COLO829 (cell line): ENCODE data around the gene SLF2.
A peak's percentile ranks its signal among the peaks of the same experiment; 100 is the strongest.

ENCODE experiments used
- DNase-seq: peaks from one replicate; pipeline ENCODE4 v3.0.0; 2012; ENCODE audit warnings: low spot score

SLF2 gene

DNA sequence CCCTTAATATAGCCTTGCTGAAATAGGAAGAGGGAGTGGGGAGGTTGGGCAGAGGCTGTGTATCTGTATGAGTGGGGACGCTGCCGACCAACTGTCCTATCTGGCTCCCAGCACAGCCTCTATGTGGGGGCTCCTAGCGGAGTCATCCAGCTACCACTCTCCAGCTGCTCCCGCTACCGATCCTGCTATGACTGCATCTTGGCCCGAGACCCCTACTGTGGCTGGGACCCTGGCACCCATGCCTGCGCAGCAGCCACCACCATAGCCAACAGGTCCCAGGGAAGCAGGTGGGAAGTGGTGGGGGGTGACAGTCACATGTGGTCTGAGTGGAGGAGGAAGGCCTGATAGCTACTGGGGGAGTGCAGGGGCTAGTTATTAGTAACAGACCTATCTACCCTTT lies 67.9 kb downstream of the SLF2 start:
- DNase-seq, result no peak

GRCh38 chr10:100981178-100981772 lies 68.5 kb downstream of the SLF2 start:
- DNase-seq, result no peak

GRCh38 chr10:100982916-100983830 lies 70.4 kb downstream of the SLF2 start:
- no peak for DNase-seq

DNA sequence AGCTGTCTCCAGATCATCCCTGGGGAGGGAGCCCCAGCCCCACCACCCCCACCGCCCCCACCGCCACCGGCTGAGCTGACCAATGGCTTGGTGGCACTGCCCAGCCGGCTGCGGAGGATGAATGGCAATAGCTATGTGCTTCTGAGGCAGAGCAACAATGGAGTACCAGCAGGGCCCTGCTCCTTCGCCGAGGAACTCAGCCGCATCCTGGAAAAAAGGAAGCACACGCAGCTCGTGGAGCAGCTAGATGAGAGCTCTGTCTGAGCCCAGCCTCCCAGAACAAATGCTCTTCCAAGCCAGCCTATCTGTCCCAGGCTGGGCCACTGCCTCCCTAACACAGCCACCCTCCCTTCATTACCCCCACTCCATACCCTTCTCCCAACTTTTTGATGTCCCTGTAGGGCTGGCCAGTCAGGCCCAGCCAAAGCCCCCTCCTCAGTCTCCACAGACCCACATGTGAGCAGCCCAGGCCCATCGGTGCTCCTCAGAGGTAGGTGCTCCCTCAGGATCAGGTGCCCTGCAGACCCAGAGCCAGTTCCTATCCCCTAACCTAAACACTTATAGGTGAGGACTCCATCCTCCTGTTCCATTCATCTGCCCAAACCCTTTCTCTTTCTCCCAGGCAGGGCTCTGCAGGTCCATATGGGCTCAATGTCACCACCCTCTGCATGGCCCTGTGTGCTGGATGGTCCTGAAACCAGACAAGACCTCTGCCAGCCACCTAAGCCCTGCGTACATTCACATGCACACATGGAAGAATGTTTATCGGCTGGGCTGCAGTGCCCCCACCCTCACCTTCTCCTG lies 71.3 kb downstream of the SLF2 start:
- DNase-seq, result no peak

DNA sequence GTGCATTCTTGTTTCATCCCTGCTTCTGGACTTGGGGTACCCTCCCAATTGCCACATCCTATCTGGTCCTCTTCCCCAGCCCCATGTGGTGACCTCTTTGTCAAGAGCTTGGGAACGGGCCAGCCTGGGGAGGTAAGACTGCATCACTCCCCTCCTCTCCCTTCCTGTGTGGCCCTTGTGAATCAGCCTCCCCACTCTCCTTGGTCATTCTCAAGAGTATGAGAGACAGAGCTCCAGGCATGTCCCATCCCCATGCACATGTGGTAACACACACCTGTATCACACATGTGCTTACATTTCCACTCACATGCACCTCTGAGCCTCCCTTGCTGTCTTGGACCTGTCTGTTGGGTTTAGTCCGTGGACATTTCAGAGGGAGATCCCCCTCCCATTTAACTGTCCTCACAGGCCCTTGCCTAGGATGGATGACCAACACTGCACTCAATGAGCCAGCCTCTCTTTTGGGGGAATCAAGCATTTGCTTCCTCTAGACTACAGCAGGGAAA lies 72.0 kb downstream of the SLF2 start:
- no peak for DNase-seq

- no peak for DNase-seq
Measured at GRCh38 chr10:100985336-100985735, 72.6 kb downstream of the SLF2 start.

DNA sequence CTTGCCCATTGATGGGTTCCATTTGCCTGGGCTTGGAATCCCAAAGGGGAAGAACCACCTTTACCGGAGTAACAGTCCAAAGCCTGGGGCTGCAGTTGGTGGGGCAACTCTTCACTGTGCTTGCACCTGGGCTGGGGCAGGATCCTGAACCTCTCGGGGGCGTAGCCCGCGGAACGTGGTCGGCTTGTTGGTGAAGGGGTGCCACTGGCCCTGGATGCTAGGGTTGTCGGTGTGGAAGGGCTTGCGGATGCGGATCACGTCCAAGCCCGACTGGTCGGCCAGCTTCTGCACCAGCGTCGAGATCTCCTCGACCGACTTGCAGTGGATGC lies 73.8 kb downstream of the SLF2 start:
- no peak for DNase-seq

GRCh38 chr10:100986952-100987684 lies 74.4 kb downstream of the SLF2 start, which contains the start of the genes MRPL43 and TWNK:
Gene MRPL43, minus strand, starts transcription at chr10:100987497. Its CDS starts 54 bp downstream, at chr10:100987443.
Gene TWNK, plus strand, starts transcription at chr10:100987543. Its CDS starts 668 bp downstream, at chr10:100988211.
- DNase-seq, result peak; percentile 53

- no peak for DNase-seq
Measured at GRCh38 chr10:100987685-100988049, 74.9 kb downstream of the SLF2 start.

- DNase-seq, result no peak
Measured at GRCh38 chr10:100988166-100988565, 75.4 kb downstream of the SLF2 start.

GRCh38 chr10:100989088-100989487 lies 76.3 kb downstream of the SLF2 start:
- DNase-seq, result no peak

DNA sequence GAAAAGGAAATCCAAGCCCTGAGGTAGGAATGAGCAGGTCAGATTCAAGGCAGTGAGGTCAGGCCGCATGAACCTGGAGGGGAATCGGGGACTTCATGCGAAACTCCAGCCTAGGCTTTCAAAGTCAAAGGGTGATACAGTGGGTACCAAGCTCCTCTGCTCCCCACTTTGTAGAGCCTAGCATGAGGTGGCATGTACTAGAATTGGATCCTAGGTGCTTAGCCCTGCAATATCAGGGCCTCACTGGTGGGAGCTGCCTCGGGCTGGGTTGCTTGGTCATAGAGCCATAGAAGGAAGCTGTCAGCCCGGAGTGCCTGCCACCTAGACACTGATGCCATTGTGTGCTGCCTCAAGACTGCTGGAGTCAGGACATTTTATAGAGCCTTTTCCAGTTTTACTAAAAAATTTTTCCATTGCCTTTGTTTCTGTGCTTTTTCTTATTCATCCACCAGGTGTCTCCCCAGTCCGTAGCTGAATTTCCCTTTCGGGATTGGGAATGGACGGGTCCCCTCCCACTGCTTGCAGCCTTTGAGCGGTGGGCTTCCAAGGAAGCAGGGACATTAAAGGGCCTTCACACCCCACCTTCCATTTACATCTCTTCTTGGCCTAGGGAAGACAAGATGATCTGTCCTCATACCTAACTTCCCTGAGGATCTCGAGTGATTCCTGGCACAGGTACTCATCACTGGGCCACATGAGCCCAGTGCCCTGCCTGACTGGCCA lies 81.4 kb downstream of the SLF2 start:
- no peak for DNase-seq

DNA sequence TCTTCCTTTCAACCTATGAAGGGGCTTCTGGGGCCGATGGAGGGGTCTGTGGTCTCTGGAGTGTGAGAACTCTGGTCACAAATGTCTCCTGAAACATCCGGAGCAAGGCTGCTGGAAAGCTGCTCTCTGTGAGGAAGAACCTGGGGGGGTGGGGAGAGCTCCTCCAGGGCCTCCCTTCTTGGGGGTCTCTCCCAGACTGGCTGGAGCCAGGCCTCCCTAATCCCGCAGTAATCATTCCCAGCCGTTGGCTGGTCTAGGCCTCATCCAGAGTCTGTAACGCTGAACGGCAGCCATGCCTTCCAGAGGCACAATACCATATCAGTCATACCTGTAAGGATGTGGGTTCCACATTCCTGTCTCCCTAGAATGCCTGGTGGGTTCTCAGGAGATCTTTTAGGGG lies 82.4 kb downstream of the SLF2 start:
- DNase-seq, result no peak

DNA sequence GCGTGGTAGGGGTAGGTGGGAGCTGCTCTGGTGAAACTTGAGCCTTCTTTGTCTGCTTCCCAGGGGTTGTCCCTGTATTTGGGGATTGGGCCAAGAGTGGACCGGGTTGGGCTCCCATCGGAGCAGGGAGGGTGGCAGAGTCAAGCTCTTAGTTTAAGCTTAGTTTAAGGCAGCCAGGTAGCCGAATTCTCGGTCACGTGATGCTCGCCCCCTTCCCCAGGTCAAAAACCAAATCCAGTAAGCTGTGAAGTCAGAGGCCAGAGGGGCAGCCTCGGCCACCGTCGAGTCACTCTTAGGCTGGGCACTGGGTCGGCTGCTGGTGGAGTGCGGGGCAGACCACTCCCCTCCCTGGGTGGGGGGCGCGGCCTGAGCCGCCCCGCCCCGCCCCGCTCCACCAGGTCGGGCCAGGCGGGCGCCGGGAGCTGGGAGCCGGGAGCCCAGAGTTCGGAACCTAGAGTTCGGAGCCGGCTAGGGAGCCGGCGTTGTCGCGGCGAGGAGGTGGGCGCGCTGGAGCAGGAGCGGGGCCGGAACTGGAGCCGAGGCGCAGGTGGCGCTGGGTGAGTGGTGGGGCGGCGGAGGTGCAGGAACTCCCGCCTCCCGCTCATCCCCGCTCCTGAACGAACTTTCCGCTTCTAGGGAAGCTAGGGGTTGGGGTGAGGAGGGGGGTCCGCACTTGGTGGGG lies 84.1 kb downstream of the SLF2 start:
- DNase-seq, result no peak

DNA sequence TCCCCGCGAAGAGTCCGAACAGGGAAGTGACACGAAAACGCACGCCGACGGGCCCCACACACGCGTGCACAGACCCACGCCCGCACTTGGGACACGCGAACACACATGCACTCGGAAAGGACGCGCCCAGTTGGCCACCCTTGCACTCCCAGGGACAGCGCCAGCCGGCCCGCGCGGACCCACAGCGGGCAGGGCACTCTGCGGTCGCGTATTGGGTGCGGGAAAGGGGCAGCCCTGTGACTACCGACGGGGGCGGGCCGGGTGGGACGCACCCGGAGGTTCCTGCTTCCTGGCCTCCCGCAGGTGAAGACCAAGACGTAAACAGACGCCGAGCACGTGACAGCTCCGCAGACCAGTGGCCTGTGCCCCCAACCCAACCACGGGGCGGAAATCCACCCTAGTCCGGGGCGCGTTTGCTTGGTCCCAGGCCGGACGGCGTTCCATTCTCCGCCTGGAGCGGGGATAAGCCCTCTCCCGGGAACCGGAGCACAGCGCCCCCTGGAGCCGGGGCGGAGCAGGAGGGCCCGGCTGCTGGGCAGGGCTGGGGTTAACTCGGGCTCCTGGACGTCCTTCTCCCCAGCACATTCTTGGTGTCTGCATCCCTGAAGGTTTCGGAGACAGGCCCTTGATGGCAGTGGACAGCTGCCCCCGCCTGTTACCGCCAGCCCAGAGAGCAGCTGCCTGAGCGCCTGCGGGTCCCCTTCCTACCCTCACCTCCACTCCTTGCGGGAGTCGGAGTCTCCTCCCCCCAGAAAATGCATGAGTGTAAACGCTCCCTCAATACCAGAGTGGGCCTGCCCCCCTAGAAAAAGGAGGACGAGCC lies 84.8 kb downstream of the SLF2 start:
- peak; percentile 55 for DNase-seq

DNA sequence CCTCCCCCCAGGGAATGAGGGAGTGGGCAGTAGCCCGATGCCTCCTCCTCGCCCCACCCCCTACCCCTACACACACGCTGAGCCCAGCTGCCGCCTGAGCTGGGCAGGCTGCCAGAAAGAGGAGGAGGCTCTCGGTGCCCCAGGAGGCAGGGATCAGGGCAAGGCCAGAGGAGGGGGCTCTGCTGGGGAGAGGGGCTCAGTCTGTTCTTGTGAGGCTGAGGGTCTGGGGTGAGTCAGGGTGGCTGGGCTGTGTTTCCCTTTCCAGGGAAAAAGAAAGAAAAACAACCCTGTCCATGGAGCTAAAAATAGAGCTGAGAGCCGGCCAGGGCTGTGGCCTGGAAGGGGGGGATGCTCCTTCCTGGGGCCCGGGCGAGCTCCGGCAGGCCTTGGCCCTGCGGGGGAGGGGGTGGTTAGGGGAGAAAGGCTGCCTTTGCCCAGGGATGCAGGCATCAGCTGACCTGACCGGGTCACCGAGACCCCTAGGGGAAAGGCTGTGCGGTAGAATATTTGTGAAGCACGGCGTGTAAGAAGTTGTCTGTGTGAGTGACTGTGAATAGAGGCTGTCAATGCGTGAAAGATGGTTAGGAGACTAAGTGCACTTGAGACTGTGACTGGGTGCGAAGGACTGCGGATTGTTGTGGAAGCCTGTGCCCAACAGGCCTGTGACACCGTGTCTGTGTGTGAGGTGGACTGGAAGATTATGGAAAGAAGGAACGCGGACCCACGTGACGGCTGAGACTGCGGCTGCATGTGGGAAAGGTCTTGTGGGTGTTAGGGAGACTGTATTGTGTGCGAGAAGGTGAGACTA lies 85.6 kb downstream of the SLF2 start:
- DNase-seq, result peak; percentile 65

GRCh38 chr10:100998991-100999741 lies 86.4 kb downstream of the SLF2 start:
- no peak for DNase-seq

DNA sequence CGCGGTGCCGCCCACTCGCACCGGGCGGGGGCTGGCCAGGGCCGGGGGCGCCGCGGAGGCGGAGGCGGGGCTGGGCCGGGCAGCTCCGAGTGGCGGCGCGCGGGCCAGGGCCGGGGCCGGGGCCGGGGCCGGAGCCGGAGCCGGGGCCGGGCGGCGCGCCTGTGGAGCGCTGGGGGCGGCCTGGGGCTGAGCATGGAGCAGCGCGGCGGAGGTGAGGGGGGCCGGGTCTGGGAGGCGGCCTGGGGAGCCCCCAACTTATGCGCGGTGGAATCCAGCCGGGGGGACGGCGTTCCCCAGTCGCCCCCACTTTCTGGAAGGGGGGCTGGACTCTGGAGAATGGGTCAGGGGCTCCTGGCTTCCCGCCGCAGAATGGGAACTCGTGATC lies 87.0 kb downstream of the SLF2 start, which contains the start of gene LZTS2:
LZTS2 (plus strand) TSS at position 67 of the 385 bp plus-strand sequence. CDS start 2,731 bp downstream, outside the sequence.
- DNase-seq, result no peak
